GM19238 (cell line): Measurements from ENCODE around the gene PSAP.

Experiments
- DNase-seq: peaks from one replicate; pipeline ENCODE4 v3.0.0; 2011; ENCODE audit warnings: low spot score; ENCODE audit not compliant: insufficient read length

The PSAP gene

DNA sequence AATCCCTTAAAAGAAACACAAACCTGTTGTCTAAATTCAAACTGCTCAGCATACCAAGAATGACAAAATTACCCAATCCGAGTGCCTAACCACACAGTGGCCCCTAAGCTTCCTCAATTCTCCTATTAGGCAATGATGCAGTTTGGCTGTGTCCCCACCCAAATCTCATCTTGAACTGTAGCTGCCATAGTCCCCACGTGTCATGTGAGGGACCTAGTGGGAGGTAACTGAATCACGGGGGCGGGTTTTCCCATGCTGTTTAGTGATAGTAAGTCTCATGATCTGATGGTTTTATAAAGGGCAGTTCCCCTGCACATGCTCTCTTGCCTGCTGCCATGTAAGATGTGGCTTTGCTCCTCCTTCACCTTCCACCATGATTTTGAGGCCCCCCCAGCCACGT is 21.9 kb downstream of the PSAP start:
- no peak for DNase-seq

DNA sequence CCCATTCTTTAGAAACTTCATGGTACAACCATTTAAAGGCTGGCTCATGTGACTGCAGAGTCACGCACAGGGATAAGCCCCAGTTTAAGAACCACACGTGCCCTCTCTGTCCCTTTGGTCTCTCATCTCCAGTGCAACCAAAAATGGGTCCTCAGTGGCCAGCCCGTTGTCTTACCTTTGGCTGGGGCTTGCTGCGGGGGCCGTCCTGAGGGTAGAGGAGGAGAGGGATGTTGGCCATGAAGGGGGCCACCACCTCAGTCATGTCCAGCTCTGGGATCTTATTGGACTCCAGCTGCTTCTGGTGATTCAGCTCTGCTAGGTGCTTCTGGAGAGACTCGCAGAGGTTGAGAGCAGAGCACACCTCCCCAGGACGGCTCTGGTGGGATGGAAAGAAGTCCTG is 22.3 kb downstream of the PSAP start:
- no peak for DNase-seq

DNA sequence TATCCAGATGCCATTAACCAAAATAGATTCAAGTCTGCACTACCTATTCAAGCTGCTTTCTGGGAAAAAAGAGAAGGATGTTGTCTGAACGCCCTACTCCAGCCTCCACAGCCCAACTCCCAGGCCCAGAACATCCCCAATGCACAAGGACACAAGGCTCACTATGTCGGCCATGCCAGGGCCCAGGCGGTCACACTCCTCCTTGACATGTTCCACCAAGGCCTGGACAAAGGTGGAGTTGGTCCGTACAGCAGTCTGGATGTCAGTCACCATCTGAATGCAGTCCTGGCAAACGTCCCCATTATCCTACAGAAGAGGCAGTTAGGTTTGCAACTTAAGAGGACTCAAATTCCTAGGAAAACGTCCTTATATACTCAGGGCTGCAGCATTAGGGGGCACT is 23.2 kb downstream of the PSAP start:
- DNase-seq, result no peak

GRCh38 chr10:71825217-71825616 is 25.8 kb downstream of the PSAP start:
- no peak for DNase-seq

- no peak for DNase-seq
These were observed 26.7 kb downstream of the PSAP start for GRCh38 chr10:71824333-71824732.

DNA sequence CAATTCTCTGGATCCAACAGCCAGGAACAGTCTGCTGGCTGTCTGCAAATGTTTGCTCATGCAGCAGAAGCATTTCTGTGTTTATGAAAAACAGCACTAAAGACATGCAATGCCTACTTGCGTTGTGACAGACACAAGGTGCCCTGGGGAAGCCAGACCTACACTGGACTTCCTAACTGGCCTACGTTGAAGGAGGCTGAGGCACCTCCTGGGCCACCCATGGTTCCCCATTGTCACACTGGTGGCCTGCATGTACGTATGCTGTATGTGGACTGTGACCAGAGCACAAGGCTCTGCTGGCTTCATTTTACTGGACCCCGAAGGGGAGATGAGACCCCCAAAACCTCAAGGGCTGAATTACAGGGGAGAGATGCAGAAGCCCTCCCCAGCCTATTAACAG is 27.7 kb downstream of the PSAP start:
- DNase-seq, result no peak

GRCh38 chr10:71821909-71822763 is 28.9 kb downstream of the PSAP start:
- no peak for DNase-seq

DNA sequence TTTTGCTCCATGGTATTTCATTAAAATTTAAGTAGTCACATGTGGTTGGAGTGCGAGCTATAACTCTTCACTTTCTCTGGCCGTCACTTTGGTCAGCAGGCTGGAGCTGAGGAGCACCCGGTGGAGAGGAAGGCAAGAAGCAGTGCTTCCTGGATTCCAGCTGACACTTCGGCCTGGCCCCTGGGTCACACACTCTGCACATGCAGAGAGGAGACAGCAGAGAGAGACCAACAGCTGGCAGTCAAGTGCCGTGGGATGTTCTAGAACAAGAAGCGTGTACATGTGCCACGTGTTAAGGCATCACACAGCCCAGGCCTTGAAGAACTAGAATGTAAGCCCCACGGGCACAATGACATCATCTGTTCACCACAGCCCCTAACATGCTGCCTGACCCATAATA is 30.1 kb downstream of the PSAP start:
- DNase-seq, result no peak

- no peak for DNase-seq
These were observed 31.1 kb downstream of the PSAP start for GRCh38 chr10:71819985-71820384.

DNA sequence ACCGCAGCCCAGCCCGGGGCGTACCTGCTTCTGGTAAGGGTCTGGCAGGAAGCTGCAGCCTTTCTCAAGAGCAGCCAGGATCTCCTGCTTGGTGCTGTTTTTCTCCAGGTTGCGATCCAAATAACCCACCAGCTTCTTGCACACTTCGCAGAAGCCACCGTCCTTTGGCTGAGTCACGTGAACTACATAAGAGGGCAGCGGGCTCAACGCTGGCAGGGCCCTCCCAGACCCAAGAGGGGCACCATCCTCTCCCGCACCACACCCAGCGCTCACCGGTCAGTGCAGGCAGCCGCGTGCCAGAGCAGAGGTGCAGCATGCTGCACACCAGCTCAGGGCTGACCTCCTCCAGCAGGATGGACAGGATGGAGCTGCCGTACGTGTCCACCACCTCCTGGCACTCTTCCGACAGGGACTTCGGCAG is 31.6 kb downstream of the PSAP start:
- no peak for DNase-seq

DNA sequence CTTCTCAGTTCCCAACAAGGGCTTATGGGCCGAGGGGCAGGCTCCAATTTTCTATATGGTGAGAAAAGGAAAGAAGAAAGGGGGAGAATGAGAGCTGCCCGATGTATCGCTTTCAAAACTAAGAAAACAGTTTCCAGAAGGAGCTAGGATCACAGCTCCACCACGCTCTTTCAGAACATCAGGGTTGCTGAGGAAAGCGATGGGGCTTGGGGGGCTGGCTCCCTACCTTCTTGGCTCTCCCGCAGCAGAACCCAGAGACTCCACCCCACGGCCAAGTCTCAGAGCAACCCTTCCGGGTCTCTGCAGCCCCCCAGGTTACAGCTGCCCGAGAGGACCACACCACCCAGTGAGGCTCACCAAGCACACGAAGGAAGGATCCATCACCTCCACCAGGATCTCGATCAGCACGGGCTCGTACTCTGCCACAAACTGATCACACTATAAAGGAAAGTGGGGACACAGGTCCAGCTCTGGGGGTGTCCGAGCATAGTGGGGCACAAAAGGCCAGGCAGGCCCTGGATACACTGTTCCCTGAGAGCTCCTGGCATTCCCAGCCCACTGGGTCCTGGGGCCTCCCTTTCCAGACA is 32.3 kb downstream of the PSAP start:
- no peak for DNase-seq

DNA sequence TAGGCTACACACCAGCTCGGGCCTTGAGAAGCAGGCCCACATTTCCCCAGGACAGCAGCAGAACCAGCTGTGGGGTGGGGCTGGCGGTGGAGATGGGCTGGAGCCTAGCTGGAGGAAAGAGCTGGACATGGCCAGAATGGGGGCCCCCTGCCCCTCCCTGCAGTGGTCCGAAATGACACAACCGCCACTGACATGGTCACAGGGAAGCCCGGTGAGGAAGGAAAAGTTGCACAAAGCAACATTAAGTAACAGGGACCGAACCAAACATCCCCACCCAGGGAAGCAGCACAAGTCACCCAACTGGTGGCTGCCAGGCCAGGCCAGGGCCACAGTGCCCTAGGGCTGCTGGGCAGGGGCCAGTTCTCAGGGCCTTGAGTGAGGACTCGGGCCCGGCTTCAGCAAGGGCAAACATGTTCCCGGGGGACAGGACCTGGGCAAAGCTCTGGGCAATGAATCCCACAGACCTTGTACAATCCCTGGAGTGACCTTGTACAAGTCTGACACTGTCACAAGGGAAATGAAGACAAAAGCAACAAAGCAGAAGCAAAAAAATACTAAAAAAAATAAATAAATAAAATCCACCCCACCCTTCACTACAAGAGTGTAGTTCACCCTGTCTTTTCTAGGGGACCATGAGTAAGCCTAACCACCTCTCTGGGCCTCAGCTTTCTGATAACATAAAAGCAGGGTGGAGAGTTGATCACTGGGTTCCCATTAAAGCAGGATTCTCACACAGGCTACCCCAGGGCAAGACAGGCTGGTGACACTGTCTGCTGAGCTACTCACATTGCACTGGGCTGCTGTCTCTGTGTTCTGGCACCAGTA is 33.0 kb downstream of the PSAP start:
- DNase-seq, result no peak

- no peak for DNase-seq
These were observed 34.0 kb downstream of the PSAP start for GRCh38 chr10:71816936-71817618.

DNA sequence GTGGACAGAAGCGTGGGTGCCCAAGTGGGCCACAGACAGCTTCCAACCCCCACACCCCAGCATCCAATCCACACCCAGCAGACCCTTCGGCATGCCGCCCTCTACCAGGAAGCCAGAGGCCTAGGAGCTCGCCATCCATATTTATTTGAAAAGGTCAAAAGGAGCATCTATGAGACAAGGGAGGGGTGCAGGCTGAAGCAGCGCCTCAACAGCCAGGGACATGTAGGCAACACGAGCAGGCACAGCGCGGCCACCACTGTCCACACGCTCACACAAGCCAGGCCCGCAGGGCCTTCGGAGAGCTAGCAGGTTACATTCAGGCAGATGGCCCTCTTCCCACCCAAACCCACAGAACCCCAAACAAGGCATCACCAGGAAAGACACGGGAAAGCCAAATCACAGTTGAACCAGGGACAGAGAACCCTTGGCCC is 34.6 kb downstream of the PSAP start:
- no peak for DNase-seq

DNA sequence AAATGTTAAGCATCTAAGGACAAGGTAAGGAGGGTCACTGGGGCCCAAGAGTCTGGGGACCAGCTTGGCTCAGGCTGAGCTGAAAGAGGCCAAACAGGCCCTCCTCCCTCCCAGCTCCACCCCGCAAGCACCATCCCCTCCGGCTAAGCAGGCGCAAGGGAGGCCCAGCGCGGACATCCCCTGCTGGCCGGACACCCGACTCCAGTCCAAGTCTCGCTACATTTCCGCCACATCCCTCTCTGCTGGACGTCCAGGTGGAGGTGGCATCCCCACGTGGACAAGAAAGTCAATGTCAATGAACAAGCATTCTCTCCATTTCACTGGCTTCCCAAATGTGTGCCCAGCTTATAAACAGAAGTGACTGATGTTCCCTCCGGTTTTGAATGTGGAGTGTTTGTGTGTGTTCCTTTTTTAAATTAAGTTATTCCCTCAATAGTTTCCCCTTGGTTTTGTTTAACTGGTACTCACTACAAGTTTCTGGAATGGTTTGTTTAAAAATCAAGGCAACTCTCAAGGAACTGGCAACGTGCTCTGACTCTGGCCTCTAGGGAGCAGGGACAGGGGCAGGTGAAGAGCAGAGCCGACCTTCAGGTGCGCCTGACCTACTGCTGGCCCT is 35.4 kb downstream of the PSAP start:
- no peak for DNase-seq

- DNase-seq, result no peak
These were observed 36.1 kb downstream of the PSAP start for GRCh38 chr10:71814922-71815411.

GRCh38 chr10:71812913-71813590 is 38.0 kb downstream of the PSAP start:
- no peak for DNase-seq

- DNase-seq, result peak; percentile 80
These were observed 38.8 kb downstream of the PSAP start for GRCh38 chr10:71812016-71812912.

- no peak for DNase-seq
These were observed 39.7 kb downstream of the PSAP start for GRCh38 chr10:71811351-71811750.
